AG09309 (cell line): ENCODE measurements around the gene MYL11.

Experiments
- DNase-seq: peaks from one replicate; pipeline ENCODE4 v3.0.0-alpha.2; 2010; ENCODE audit warnings: low read depth
- H3K4me3 ChIP-seq: 2 replicates; pipeline ENCODE4 v1.5.1; 2011; ENCODE audit warnings: mild to moderate bottlenecking, low read depth, low read length, moderate library complexity; ENCODE audit not compliant: control insufficient read depth
- TF ChIP-seq, protein P1 (sequence below): IDR thresholded peaks from 2 replicates; pipeline ENCODE4 v1.5.1; 2011; ENCODE audit warnings: mild to moderate bottlenecking, low read depth, low read length, inconsistent platforms; ENCODE audit not compliant: insufficient read depth, control insufficient read depth; ENCODE audit errors: missing control alignments

MYL11 gene

DNA sequence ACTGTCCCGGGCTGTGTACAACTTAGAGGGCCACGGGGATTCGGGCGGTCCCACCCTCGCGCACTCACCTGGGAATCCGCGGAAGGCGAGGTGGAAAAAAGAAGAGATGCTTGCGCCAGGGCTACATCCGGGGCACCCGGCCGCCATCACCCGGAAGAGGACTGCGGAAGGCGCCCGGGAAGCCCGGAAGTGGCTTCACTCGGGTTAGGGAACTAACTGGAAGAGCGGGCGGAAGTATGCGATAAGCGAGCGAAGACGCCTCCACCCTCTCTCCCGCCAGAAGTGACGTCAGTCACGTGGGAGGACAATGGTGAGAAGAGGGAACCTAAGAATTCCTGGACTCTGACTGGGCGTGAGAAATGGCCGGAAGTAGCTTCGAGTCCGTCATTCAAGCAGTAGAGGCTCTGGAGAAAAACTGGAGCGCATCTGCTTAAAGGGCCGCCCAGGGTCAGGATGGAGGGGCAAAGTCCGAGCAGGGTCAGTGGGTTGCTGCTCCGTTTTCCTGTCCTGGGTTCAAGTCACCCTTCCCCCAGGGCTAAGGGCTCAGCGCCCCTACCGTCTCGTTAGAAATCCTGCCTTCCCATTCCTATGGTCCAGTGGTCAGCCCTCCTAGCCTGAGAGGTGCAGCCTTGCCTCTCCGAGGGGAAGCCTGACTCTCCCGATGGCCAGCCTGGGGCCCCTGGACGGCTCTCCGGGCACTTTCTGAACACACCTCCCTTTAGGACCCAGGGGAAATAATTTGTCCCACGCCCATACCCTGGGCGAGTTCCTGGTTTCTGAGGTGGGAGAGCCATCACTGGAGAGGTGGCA, 19.3 kb upstream of the MYL11 start, which contains the start of gene CD2BP2:
Gene CD2BP2, minus strand, starts transcription at position 165 of the 810 bp plus-strand sequence. CDS start 627 bp downstream, outside the sequence.
- DNase-seq = peak; percentile 99
- TF ChIP-seq, protein P1, sequence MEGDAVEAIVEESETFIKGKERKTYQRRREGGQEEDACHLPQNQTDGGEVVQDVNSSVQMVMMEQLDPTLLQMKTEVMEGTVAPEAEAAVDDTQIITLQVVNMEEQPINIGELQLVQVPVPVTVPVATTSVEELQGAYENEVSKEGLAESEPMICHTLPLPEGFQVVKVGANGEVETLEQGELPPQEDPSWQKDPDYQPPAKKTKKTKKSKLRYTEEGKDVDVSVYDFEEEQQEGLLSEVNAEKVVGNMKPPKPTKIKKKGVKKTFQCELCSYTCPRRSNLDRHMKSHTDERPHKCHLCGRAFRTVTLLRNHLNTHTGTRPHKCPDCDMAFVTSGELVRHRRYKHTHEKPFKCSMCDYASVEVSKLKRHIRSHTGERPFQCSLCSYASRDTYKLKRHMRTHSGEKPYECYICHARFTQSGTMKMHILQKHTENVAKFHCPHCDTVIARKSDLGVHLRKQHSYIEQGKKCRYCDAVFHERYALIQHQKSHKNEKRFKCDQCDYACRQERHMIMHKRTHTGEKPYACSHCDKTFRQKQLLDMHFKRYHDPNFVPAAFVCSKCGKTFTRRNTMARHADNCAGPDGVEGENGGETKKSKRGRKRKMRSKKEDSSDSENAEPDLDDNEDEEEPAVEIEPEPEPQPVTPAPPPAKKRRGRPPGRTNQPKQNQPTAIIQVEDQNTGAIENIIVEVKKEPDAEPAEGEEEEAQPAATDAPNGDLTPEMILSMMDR = peak; percentile 2
- H3K4me3 ChIP-seq = peak within 1 kb of the TSS; percentile 60

DNA sequence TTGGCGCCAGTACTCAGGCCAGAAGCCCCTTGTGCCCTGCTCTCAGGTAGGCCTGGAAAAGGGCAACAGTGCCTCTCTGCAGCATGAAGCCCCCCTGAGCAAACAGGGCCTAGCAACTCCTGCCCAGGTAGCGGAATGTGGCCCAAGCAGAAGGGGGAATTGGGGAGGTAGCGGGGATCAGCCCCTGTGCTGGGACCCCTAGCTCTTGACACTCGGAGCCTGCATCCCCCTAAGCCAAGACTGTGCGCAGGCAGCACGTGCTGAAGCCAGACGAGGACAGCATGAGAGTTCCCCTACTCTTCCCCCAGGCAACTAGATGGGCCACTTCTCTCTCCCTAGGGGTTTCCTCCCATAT, 18.7 kb upstream of the MYL11 start:
- H3K4me3 ChIP-seq = peak overlapping the region; percentile 60
- TF ChIP-seq, protein P1 = no peak
- no peak for DNase-seq

DNA sequence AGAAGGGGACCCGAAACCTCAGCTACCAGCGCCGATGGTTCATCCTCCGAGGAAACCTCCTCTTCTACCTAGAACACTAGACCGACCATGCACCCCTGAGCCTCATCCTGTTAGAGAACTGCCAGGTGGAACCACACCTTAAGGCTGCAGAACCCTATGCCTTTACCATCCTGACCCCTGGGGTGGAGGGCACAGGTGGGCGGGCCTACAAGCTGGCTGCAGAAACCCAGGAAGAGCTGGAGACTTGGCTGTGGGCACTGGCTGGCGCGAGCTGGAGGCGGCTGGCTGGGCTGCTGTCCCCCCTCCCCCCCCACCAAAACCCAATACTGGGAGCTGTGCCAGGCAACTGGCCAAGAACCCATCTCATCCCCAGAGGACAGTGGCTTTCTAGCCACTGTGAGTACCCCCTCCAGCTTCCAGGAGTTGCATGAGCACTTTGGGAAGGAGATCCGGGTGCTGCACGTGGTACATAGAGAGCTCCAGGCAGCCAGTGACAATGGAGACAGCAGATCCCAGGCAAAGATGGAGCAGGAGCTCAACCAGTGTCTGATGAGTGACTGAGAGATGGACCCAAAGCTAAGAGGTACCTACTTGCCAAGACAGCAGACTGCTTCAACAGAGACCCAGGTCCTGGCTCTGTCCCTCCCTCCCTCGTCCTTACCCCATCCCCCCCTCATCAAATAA, 18.1 kb upstream of the MYL11 start:
- DNase-seq = no peak
- TF ChIP-seq, protein P1 = no peak

DNA sequence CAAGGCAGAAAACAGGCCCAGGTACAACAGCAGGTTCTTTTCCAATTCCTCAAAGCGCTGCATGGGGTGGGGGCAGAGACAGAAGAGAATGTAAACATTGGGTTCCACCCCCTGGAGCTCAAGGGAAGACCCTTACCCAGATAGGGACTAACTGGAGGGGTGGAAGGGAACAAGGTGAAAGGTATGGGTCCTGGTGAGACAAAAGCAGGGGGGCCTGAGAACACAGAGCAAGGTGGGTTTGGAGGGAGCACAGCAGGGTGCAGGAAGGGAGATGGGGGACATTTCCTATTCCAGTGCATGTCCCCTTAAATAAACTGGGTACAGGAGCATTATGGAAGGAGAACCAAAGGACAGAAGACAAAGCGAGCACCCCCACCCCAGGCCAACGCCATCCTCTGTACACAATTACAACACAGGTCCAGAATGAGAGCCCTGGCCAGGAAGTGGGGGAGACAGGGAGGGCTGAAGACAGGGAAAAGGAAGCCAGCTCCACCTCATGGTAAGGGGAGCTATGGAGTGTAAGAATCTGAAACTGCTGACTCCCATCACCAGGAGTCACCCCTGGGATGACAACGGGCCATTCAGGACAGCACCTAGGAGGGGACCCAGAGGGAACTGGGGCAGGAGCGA, 17.4 kb upstream of the MYL11 start:
- TF ChIP-seq, protein P1 = no peak
- no peak overlapping the region for H3K4me3 ChIP-seq
- no peak for DNase-seq

More for the DNA sequence above, 18.1 kb upstream of the MYL11 start:
- H3K4me3 ChIP-seq = no peak overlapping the region

DNA sequence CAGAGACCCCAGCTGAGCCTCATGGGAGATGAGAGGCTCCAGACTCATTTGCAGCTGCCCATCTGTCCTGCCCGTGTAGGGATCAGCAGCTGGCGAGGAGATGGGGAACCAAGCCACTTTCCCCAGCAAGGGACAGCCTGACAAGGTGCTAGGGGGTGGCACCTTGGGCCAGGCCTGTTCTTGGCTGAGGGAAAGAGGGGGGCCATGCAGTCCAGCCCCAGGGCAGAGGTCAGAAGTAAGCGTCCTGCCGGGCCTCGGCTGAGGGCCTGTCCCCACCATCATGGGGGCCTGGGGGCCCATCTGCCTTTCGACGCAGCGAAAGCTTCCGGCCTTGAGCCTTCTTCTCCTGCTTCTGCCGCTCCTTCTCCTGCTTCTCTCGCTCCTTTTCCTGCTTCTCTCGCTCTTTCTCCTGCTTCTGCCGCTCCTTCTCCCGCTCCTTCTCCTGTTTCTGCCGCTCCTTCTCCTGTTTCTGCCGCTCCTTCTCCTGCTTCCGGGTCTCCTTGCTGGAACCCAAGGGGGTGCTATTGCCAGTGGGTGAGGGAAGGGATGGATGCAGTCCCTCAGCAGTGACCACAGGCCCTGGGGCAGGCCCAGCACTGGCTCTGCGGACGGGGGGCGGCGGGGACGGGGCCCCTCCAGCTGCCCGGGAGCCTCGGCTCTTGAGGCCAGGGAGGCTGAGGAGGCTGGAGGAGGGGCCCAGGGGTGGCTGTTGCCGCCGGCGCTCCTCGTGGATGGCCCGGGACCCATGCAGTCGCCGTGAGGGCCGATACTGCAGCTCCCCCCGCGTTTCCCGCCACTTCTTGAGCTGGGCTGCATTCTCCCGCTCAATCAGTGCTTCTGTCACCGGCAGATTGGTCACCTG, 16.7 kb upstream of the MYL11 start:
- no peak overlapping the region for H3K4me3 ChIP-seq
- DNase-seq = no peak
- TF ChIP-seq, protein P1 = no peak

DNA sequence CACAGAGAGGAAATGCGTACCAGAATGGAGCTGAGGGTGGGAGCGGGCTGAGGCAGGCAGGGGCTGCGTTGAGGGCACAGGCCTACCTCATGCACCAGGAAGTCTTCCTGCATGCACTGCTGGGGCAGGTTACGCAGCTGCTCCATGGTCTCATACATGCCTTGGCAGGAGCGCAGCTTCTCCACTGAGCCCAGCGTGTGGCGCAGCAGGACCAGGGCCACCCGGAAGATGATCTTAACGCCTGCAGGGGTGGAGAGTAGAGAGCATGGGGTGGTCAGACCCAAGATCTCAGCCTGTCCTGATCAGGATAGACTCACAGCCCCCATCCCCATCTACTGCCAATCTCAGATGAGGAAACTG, 16.0 kb upstream of the MYL11 start:
- no peak for DNase-seq
- no peak overlapping the region for H3K4me3 ChIP-seq
- TF ChIP-seq, protein P1 = no peak
